Measurements from ENCODE around the gene KCNQ1.

GRCh38 chr11:2687782-2688191 is 243.0 kb downstream of the KCNQ1 start:
- TF ChIP-seq CTCF (IDR thresholded peaks at IDR 0.05) (no peak), EZH2 (IDR thresholded peaks at IDR 0.05; ENCODE audit: borderline replicate concordance, insufficient read depth, low read depth, low read length, poor library complexity, severe bottlenecking) (no peak)

Data from B cell (primary cell).